ENCODE measurements around the gene SYNRG.
"Not testable (repeated sequence)": the region's sequence is repeated elsewhere in the genome, so short reads cannot be mapped to it uniquely, and the experiment has no call there.

Gene SYNRG

GRCh38 chr17:37609170-37610040 lies at the start of gene SYNRG:
Gene SYNRG (minus strand): TSS chr17:37609418. CDS start chr17:37609355, 63 bp downstream.
- DNase-seq (ENCODE audit: low read depth): peak; percentile 92

GRCh38 chr17:37657202-37657601 lies 48.0 kb upstream of the SYNRG start:
- no peak for DNase-seq (ENCODE audit: low read depth)

GRCh38 chr17:37651849-37652248 lies 42.6 kb upstream of the SYNRG start:
- DNase-seq (ENCODE audit: low read depth): no peak

GRCh38 chr17:37650419-37651003 lies 41.3 kb upstream of the SYNRG start:
- DNase-seq (ENCODE audit: low read depth): no peak

- no peak for DNase-seq (ENCODE audit: low read depth)
Measured at GRCh38 chr17:37648555-37648954, 39.3 kb upstream of the SYNRG start.

- no peak for DNase-seq (ENCODE audit: low read depth)
Measured at GRCh38 chr17:37647856-37648255, 38.6 kb upstream of the SYNRG start.

GRCh38 chr17:37643869-37644268 lies 34.7 kb upstream of the SYNRG start:
- no peak for DNase-seq (ENCODE audit: low read depth)

- peak; percentile 80 for DNase-seq (ENCODE audit: low read depth)
Measured at GRCh38 chr17:37643118-37643766, 34.0 kb upstream of the SYNRG start, which contains the start of gene DDX52. Gene DDX52 (minus strand): TSS chr17:37643446. CDS start chr17:37643420, 26 bp downstream.

GRCh38 chr17:37642681-37643080 lies 33.5 kb upstream of the SYNRG start:
- no peak for DNase-seq (ENCODE audit: low read depth)

- DNase-seq (ENCODE audit: low read depth): no peak
Measured at GRCh38 chr17:37640015-37640414, 30.8 kb upstream of the SYNRG start.

GRCh38 chr17:37637956-37638355 lies 28.7 kb upstream of the SYNRG start:
- no peak for DNase-seq (ENCODE audit: low read depth)

GRCh38 chr17:37616430-37616829 lies 7.2 kb upstream of the SYNRG start:
- not testable (repeated sequence) for DNase-seq (ENCODE audit: low read depth)

- DNase-seq (ENCODE audit: low read depth): no peak
Measured at GRCh38 chr17:37614823-37615222, 5.6 kb upstream of the SYNRG start.

- no peak for DNase-seq (ENCODE audit: low read depth)
Measured at GRCh38 chr17:37614391-37614790, 5.2 kb upstream of the SYNRG start.

- DNase-seq (ENCODE audit: low read depth): no peak
Measured at GRCh38 chr17:37610971-37611370, 1.8 kb upstream of the SYNRG start.

GRCh38 chr17:37610041-37610420 lies 813 bp upstream of the SYNRG start:
- DNase-seq (ENCODE audit: low read depth): not testable (repeated sequence)

- no peak for DNase-seq (ENCODE audit: low read depth)
Measured at GRCh38 chr17:37608351-37609169, 658 bp downstream of the SYNRG start.

- no peak for DNase-seq (ENCODE audit: low read depth)
Measured at GRCh38 chr17:37607637-37608331, 1.4 kb downstream of the SYNRG start.

- no peak for DNase-seq (ENCODE audit: low read depth)
Measured at GRCh38 chr17:37605813-37606505, 3.3 kb downstream of the SYNRG start.

GRCh38 chr17:37605081-37605480 lies 4.1 kb downstream of the SYNRG start:
- no peak for DNase-seq (ENCODE audit: low read depth)

- no peak for DNase-seq (ENCODE audit: low read depth)
Measured at GRCh38 chr17:37604556-37604955, 4.7 kb downstream of the SYNRG start.
